ENCODE results near the gene RASA3. TPM values are rescaled to one million over a fixed set of nuclear protein-coding genes. Genes with fewer than 3 reads are reported as not detected.

Gene RASA3
- total RNA-seq, 1 experiment from 2014 or later = 18.6 TPM

GRCh38 chr13:114000151-114001040, 132.0 kb downstream of the RASA3 start:
- RAD21 ChIA-PET (ENCODE audit: low non-redundant PET in 1 of 2, low total read pairs in 2 of 2, uncharacterized antibody in 2 of 2, unreplicated experiment in 2 of 2) = no interaction called here
- H2AFZ ChIP-seq (ENCODE audit: low read depth, low read length, poor library complexity, severe bottlenecking) = no peak overlapping the region
- H3K36me3 ChIP-seq (ENCODE audit: control insufficient read depth in 1 of 2, insufficient read depth in 2 of 2, low read length in 2 of 2) = no peaks in the 10 kb centered on the region
- no peak overlapping the region for H3K27ac ChIP-seq (ENCODE audit: low read depth, low read length)
- H3K9me2 ChIP-seq (ENCODE audit: insufficient read depth) = no peaks in the 10 kb centered on the region
- no peak overlapping the region for H3K4me3 ChIP-seq (replicated peaks in 1 of 2; ENCODE audit: low read depth in 1 of 2, low read length in 2 of 2)
- no peaks in the 10 kb centered on the region for H3K27me3 ChIP-seq (ENCODE audit: insufficient read depth, low read length)
- H4K20me1 ChIP-seq (ENCODE audit: insufficient read depth) = no peaks in the 10 kb centered on the region
- POLR2A ChIA-PET = no interaction called here
- CTCF ChIA-PET = no interaction called here
- H3K9ac ChIP-seq (ENCODE audit: low read length) = no peak overlapping the region
- TF ChIP-seq CBX3 (IDR thresholded peaks at IDR 0.05; ENCODE audit: low read depth) = no peak
- TF ChIP-seq ZFX (IDR thresholded peaks at IDR 0.05) = no peak
- TF ChIP-seq EZH2phosphoT487 (IDR thresholded peaks at IDR 0.05; ENCODE audit: borderline replicate concordance) = no peak
- TF ChIP-seq SIN3A (IDR thresholded peaks at IDR 0.05; ENCODE audit: low read depth) = no peak
- TF ChIP-seq POLR2A (IDR thresholded peaks at IDR 0.05; ENCODE audit: borderline replicate concordance, extremely low read depth, insufficient read depth, insufficient read length) = no peak
- no peak for TF ChIP-seq TCF7L2 (IDR thresholded peaks at IDR 0.05; ENCODE audit: borderline replicate concordance, extremely low read depth, insufficient read depth, insufficient read length)
- TF ChIP-seq, protein P1, sequence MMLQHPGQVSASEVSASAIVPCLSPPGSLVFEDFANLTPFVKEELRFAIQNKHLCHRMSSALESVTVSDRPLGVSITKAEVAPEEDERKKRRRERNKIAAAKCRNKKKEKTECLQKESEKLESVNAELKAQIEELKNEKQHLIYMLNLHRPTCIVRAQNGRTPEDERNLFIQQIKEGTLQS (IDR thresholded peaks at IDR 0.05) = no peak
- TF ChIP-seq SP1 (IDR thresholded peaks at IDR 0.05; ENCODE audit: low read depth) = no peak
- TF ChIP-seq JUND (IDR thresholded peaks at IDR 0.05) = no peak
- TF ChIP-seq EGR1 (IDR thresholded peaks at IDR 0.05; ENCODE audit: low read depth) = no peak
- TF ChIP-seq, protein P2, sequence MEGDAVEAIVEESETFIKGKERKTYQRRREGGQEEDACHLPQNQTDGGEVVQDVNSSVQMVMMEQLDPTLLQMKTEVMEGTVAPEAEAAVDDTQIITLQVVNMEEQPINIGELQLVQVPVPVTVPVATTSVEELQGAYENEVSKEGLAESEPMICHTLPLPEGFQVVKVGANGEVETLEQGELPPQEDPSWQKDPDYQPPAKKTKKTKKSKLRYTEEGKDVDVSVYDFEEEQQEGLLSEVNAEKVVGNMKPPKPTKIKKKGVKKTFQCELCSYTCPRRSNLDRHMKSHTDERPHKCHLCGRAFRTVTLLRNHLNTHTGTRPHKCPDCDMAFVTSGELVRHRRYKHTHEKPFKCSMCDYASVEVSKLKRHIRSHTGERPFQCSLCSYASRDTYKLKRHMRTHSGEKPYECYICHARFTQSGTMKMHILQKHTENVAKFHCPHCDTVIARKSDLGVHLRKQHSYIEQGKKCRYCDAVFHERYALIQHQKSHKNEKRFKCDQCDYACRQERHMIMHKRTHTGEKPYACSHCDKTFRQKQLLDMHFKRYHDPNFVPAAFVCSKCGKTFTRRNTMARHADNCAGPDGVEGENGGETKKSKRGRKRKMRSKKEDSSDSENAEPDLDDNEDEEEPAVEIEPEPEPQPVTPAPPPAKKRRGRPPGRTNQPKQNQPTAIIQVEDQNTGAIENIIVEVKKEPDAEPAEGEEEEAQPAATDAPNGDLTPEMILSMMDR (IDR thresholded peaks at IDR 0.05 in 2 of 3, conservative IDR thresholded peaks at IDR 0.05 in 1 of 3; ENCODE audit: borderline replicate concordance in 1 of 3, insufficient read depth in 1 of 3, low read depth in 2 of 3, low read length in 2 of 3) = no peak
- TF ChIP-seq, protein P3, sequence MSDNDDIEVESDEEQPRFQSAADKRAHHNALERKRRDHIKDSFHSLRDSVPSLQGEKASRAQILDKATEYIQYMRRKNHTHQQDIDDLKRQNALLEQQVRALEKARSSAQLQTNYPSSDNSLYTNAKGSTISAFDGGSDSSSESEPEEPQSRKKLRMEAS (IDR thresholded peaks at IDR 0.05) = no peak
- TF ChIP-seq ELF1 (IDR thresholded peaks at IDR 0.05; ENCODE audit: borderline replicate concordance, low read depth) = no peak
- no peak for TF ChIP-seq REST (IDR thresholded peaks at IDR 0.05; ENCODE audit: low read depth)
- no peak for TF ChIP-seq RAD21 (IDR thresholded peaks at IDR 0.05; ENCODE audit: low read depth)
- TF ChIP-seq CEBPB (IDR thresholded peaks at IDR 0.05; ENCODE audit: low read depth) = no peak
- no peak for TF ChIP-seq POLR2AphosphoS5 (IDR thresholded peaks at IDR 0.05; ENCODE audit: low read depth, low read length)
- no peak for TF ChIP-seq FOSL1 (IDR thresholded peaks at IDR 0.05; ENCODE audit: low read depth)
- no peak for TF ChIP-seq SRF (IDR thresholded peaks at IDR 0.05; ENCODE audit: low read depth)
- no peak overlapping the region for H3K4me2 ChIP-seq (ENCODE audit: low read length)
- intact Hi-C loops (cut with micrococcal nuclease) = no loop called here
- no peak for ATAC-seq
- H3K4me1 ChIP-seq (ENCODE audit: control insufficient read depth in 1 of 2, insufficient read depth in 2 of 2, low read length in 2 of 2) = peaks cover 0 to 5% of the 10 kb centered on the region in 2 experiments; a peak in 1 of 4 replicates
- DNase-seq (ENCODE audit: low read depth, low spot score) = no peak
- no peaks in the 10 kb centered on the region for H3K9me3 ChIP-seq (ENCODE audit: control insufficient read depth in 1 of 2, insufficient read depth in 1 of 2, low read depth in 1 of 2, low read length in 2 of 2)
- BruUV-seq (replicated peaks) = no TSS peak
- H3K79me2 ChIP-seq (ENCODE audit: insufficient read depth, low read length) = no peaks in the 10 kb centered on the region

Data from HCT116 (cell line).